Measurements from ENCODE around the gene CD300LF. TPM values are rescaled to one million over a fixed set of nuclear protein-coding genes. Genes with fewer than 3 reads are reported as not detected.

The CD300LF gene
- total RNA-seq, 1 experiment from 2014 or later = not detected

GRCh38 chr17:74745548-74746177 lies 32.9 kb upstream of the CD300LF start:
- DNase-seq (ENCODE audit: low read depth) = no peak

GRCh38 chr17:74744714-74745547 lies 32.2 kb upstream of the CD300LF start:
- peak; percentile 65 for DNase-seq (ENCODE audit: low read depth)

- no peak for DNase-seq (ENCODE audit: low read depth)
These were observed 31.6 kb upstream of the CD300LF start for GRCh38 chr17:74744349-74744713.

- no peak for DNase-seq (ENCODE audit: low read depth)
These were observed 31.0 kb upstream of the CD300LF start for GRCh38 chr17:74743755-74744154.

- DNase-seq (ENCODE audit: low read depth) = no peak
These were observed 30.3 kb upstream of the CD300LF start for GRCh38 chr17:74742978-74743545.

GRCh38 chr17:74742153-74742515 lies 29.4 kb upstream of the CD300LF start:
- peak; percentile 59 for DNase-seq (ENCODE audit: low read depth)

GRCh38 chr17:74740641-74741387 lies 28.1 kb upstream of the CD300LF start:
- no peak for DNase-seq (ENCODE audit: low read depth)

- no peak for DNase-seq (ENCODE audit: low read depth)
These were observed 27.4 kb upstream of the CD300LF start for GRCh38 chr17:74740173-74740572.

- DNase-seq (ENCODE audit: low read depth) = no peak
These were observed 26.6 kb upstream of the CD300LF start for GRCh38 chr17:74739227-74739831.

- no peak for DNase-seq (ENCODE audit: low read depth)
These were observed 25.6 kb upstream of the CD300LF start for GRCh38 chr17:74738051-74738996.

- no peak for DNase-seq (ENCODE audit: low read depth)
These were observed 24.8 kb upstream of the CD300LF start for GRCh38 chr17:74737299-74738050.

GRCh38 chr17:74736513-74737298 lies 24.0 kb upstream of the CD300LF start, which contains the start of gene RAB37:
RAB37 (plus strand) TSS chr17:74737256; CDS start chr17:74737273, 17 bp downstream.
- no peak for DNase-seq (ENCODE audit: low read depth)

- DNase-seq (ENCODE audit: low read depth) = no peak
These were observed 21.5 kb upstream of the CD300LF start for GRCh38 chr17:74734256-74734655.

- DNase-seq (ENCODE audit: low read depth) = no peak
These were observed 20.8 kb upstream of the CD300LF start for GRCh38 chr17:74733365-74734122.

- no peak for DNase-seq (ENCODE audit: low read depth)
These were observed 19.5 kb upstream of the CD300LF start for GRCh38 chr17:74732042-74732867.

- DNase-seq (ENCODE audit: low read depth) = no peak
These were observed 18.6 kb upstream of the CD300LF start for GRCh38 chr17:74731347-74731605.

GRCh38 chr17:74730491-74731346 lies 18.0 kb upstream of the CD300LF start:
- peak; percentile 50 for DNase-seq (ENCODE audit: low read depth)
